ENCODE data around the gene FAM234B. TPM values are rescaled to one million over a fixed set of nuclear protein-coding genes. Genes with fewer than 3 reads are reported as not detected.

The FAM234B gene
- total RNA-seq, 3 donors from 2014 or later (not counting 1 experiment from before 2014, with no cell fraction given): 5.5 to 8.7 (median 6.6) TPM

GRCh38 chr12:12999959-13000615 lies 44.1 kb upstream of the FAM234B start, which contains the start of gene HEBP1:
Gene HEBP1 (minus strand): TSS chr12:13000265. CDS start chr12:13000114, 151 bp downstream.
- H3K36me3 ChIP-seq (ENCODE audit: control insufficient read depth, insufficient read depth, low read length): no peaks in the 10 kb centered on the region
- intact Hi-C loops (cut with micrococcal nuclease): loop anchor here (1.0 to 10.0 kb wide), 3 partner anchors 98 to 645 kb away; partner anchors contain the start of genes BORCS5 and MANSC1
- peak within 1 kb of the TSS; percentile 76 for H3K27ac ChIP-seq (ENCODE audit: low read length)
- H3K4me3 ChIP-seq (ENCODE audit: low read length): peak within 1 kb of the TSS; percentile 78
- H3K27me3 Mint-ChIP-seq (ENCODE audit: low read depth in 2 of 2): peaks cover 0 to 4% of the 10 kb centered on the region in 2 donors
- H3K4me1 Mint-ChIP-seq: peaks cover 24 to 46% of the 10 kb centered on the region in 2 donors
- WGBS (ENCODE audit: insufficient coverage): under 1% methylated on average over 69 of the region's 69 CpGs
- H3K4me1 ChIP-seq (ENCODE audit: control insufficient read depth, insufficient read depth, low read length): peaks cover 25% of the 10 kb centered on the region
- ATAC-seq (peak; percentile 89 to 99 (median 92)), DNase-seq (peak; percentile 96)
- H3K9me3 ChIP-seq (ENCODE audit: control insufficient read depth, insufficient read depth, low read length): no peaks in the 10 kb centered on the region
- peaks cover 2% of the 10 kb centered on the region for H3K27me3 ChIP-seq (ENCODE audit: control insufficient read depth, insufficient read depth, low read length)
- no peaks in the 10 kb centered on the region for H3K9me3 Mint-ChIP-seq
- H3K4me3 Mint-ChIP-seq: peak within 1 kb of the TSS; percentile 92
- TF ChIP-seq CTCF (IDR thresholded peaks at IDR 0.05): no peak
- H3K27ac Mint-ChIP-seq: peak within 1 kb of the TSS; percentile 78 to 89
- H3K36me3 Mint-ChIP-seq: no peaks in the 10 kb centered on the region

- Mint-ChIP-seq H3K9me3 (no peaks in the 10 kb centered on the region), H3K27me3 (ENCODE audit: low read depth in 2 of 2) (peaks cover 0 to 6% of the 10 kb centered on the region in 2 donors), H3K4me1 (peaks cover 24 to 46% of the 10 kb centered on the region in 2 donors), H3K36me3 (no peaks in the 10 kb centered on the region), H3K4me3 (peak overlapping the region; percentile 92), H3K27ac (peak overlapping the region; percentile 78 to 89)
- Histone ChIP-seq H3K9me3 (ENCODE audit: control insufficient read depth, insufficient read depth, low read length) (no peaks in the 10 kb centered on the region), H3K36me3 (ENCODE audit: control insufficient read depth, insufficient read depth, low read length) (no peaks in the 10 kb centered on the region), H3K27me3 (ENCODE audit: control insufficient read depth, insufficient read depth, low read length) (peaks cover 2% of the 10 kb centered on the region), H3K27ac (ENCODE audit: low read length) (peak overlapping the region; percentile 76), H3K4me1 (ENCODE audit: control insufficient read depth, insufficient read depth, low read length) (peaks cover 25% of the 10 kb centered on the region), H3K4me3 (ENCODE audit: low read length) (peak overlapping the region; percentile 78)
- under 1% methylated on average over 16 of the region's 16 CpGs for WGBS (ENCODE audit: insufficient coverage)
- peak in 1 of 2 donors; percentile 63 for DNase-seq
- ATAC-seq: peak in 2 of 3 donors; percentile 25 to 40
- intact Hi-C loops (cut with micrococcal nuclease): loop anchor here (1.0 to 10.0 kb wide), 3 partner anchors 98 to 646 kb away; partner anchors contain the start of genes BORCS5 and MANSC1
- no peak for TF ChIP-seq CTCF (IDR thresholded peaks at IDR 0.05)
Measured at GRCh38 chr12:13000616-13000924, 43.6 kb upstream of the FAM234B start.

GRCh38 chr12:13000925-13001774 lies 43.0 kb upstream of the FAM234B start:
- intact Hi-C loops (cut with micrococcal nuclease): loop anchor here (1.0 to 10.0 kb wide), 3 partner anchors 97 to 646 kb away; partner anchors contain the start of genes BORCS5 and MANSC1
- Histone ChIP-seq H3K27ac (ENCODE audit: low read length) (peak overlapping the region; percentile 76), H3K4me3 (ENCODE audit: low read length) (peak overlapping the region; percentile 78), H3K27me3 (ENCODE audit: control insufficient read depth, insufficient read depth, low read length) (peaks cover 2% of the 10 kb centered on the region), H3K36me3 (ENCODE audit: control insufficient read depth, insufficient read depth, low read length) (no peaks in the 10 kb centered on the region), H3K4me1 (ENCODE audit: control insufficient read depth, insufficient read depth, low read length) (peaks cover 25% of the 10 kb centered on the region), H3K9me3 (ENCODE audit: control insufficient read depth, insufficient read depth, low read length) (no peaks in the 10 kb centered on the region)
- DNase-seq (peak; percentile 52 to 67), ATAC-seq (peak; percentile 7 to 25 (median 15))
- H3K4me3 Mint-ChIP-seq: peak overlapping the region; percentile 92
- peak overlapping the region; percentile 78 to 89 for H3K27ac Mint-ChIP-seq
- no peaks in the 10 kb centered on the region for H3K9me3 Mint-ChIP-seq
- WGBS (ENCODE audit: insufficient coverage): under 1% methylated on average over 82 of the region's 82 CpGs
- H3K4me1 Mint-ChIP-seq: peaks cover 24 to 46% of the 10 kb centered on the region in 2 donors
- H3K36me3 Mint-ChIP-seq: no peaks in the 10 kb centered on the region
- peaks cover 0 to 7% of the 10 kb centered on the region in 2 donors for H3K27me3 Mint-ChIP-seq (ENCODE audit: low read depth in 2 of 2)
- peak; percentile 55 for TF ChIP-seq CTCF (IDR thresholded peaks at IDR 0.05)
